GM18867 (cell line): ENCODE measurements around the gene NRF1.
"Not testable (repeated sequence)": the region's sequence is repeated elsewhere in the genome, so short reads cannot be mapped to it uniquely, and the experiment has no call there.

Experiments
- ATAC-seq: cut with Tn5 transposase; IDR thresholded peaks from one replicate; pipeline ENCODE4 v1.9.1; 2021; ENCODE audit warnings: mild to moderate bottlenecking, moderate library complexity; ENCODE audit not compliant: unreplicated experiment

The NRF1 gene

DNA sequence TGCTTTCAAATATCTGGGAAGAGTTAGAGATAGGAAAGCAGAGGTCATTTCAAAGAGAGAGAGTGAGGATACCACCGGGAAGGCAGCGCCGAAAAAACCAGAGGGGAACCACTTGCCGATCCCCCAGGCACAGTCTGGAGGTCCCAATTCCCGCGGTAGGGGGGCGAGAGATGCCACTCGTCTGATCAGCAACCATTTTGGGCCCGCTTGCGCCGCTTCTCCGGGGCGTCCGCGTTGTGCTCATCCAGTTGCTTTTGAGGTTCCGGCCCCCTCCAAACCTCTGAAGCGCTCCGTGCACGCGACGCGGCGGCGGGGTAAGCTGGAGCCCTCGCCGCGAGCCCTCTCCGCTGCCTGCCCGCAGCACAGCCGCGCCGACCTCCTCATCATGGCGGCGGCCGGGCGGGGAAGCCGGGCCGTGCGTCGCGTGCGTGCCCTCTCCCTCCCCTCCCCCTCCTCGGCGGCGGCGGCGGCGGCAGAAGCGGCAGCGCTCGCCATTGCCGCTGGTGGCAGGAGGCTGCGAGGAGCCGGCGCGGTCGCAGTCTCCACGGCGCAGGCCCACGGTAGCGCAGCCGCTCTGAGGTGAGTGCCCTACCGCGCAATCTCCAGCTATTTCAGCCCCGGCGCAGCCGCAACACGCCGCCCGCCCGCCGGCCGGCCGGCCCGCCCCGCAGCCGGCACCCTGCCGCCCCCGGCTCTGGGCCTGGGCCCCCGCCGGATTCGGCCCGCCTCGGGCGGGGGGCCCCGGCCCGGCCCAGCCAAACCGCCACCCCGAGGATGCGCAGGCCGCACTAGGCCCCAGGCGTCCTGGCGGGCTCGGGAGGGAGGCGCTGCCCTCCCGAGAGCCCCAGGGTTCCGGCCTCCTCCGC, at the start of gene NRF1:
Gene NRF1, plus strand, starts transcription at position 475 of the 866 bp plus-strand sequence. CDS start 45,632 bp downstream, outside the sequence.
- peak; percentile 84 for ATAC-seq

DNA sequence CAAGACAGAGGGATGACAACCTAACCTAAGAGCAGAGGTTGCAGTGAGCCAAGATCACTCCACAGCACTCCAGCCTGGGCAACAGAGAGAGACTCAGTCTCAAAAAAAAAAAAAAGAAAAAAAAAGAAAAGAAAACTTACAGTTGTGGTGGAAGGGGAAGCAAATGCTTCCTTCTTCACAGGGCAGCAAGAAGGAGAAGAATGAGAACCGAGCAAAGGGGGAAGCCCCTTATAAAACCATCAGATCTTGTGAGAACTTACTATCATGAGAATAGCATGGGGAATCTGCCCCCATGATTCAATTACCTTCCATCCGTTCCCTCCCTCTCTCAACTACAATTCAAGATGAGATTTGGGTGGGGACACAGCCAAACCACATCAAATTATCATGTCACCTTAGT, 45.2 kb upstream of the NRF1 start:
- ATAC-seq: not testable (repeated sequence)

DNA sequence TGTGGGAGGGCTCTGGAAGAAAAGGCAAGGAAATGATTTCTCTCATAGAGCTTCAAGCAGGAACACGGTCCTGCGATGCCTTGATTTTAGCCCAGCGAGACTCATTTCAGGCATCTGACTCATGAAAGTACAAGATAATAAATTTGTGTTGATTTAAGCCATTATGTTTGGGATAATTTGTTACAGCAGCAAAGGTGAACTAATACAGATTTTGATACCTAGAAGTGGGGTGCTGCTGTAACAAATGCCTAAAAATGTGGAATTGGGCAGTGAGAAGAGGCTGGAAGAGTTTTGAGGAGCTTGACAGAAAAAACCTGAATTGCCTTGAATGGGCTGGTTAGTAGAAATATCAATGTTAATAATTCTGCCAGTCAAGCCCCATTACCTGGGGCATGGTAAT, 44.1 kb upstream of the NRF1 start:
- no peak for ATAC-seq

DNA sequence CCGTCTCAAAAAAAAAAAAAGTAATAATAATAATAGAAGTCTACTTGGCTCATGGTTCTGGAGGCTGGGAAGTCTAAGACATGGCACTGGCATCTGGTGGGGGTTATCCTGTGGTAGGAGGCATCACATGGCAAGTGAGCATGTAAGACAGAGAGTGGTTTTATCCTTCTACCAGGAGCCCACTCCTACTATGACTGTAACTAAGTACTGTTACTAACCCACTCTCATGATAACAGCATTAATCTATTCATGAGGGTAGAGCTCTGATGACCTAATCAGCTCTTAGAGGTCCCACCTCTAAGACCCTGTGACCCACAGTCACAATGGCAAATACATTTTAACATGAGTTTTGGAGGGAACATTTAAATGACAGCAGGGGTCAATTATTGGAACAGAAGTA, 43.3 kb upstream of the NRF1 start:
- no peak for ATAC-seq

DNA sequence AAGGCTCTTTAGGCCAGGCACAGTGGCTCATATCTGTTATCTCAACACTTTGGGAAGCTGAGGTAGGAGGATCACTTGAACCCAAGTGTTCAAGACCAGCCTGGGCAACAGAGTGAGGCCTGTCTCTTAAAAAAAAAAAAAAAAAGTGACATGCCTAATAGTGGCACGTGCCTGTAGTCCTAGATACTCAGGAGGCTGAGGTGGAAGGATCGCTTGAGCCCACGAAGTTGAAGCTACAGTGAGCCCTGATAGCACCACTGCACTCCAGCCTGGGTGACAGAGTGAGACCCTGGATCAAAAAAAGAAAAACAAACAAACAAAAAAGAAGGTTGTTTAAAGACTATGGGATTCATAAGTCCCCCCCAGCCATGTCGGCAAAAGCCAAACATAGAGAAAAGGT, 42.2 kb upstream of the NRF1 start:
- ATAC-seq: no peak

DNA sequence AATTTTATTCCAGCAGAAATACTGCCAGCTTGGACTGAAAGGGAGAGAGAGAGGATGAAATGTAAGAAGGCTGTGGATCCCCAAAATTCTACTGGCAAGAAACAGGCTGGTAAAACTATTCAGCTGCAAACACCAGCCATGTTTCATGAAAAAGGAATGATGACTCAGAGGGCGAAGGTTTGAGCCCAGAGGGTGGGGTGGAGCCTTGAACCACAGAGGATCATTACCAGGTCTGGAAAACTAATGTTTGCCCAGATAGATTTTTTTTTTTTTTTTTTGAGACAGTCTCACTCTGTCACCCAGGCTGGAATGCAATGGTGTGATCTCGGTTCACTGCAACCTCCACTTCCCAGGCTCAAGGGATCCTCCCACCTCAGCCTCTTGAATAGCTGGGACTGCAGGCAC, 41.7 kb upstream of the NRF1 start:
- ATAC-seq: no peak

DNA sequence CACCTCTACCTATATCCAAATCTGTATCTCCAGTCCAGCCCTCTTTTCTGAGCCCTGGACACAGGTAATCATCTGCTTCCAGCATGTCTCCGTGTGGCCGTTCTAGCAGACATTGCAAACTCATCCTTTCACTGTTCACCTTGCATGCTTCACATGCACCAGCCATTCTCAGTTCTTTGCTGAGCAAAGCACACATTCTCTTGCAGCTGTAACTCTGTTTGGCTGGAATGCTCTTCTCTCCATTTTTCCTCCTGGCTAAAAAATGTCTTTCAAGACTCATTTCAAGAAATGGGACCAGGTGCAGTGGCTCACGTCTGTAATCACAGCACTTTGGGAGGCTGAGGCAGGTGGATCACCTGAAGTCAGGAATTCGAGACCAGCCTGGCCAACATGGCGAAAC, 40.3 kb upstream of the NRF1 start:
- ATAC-seq: no peak

DNA sequence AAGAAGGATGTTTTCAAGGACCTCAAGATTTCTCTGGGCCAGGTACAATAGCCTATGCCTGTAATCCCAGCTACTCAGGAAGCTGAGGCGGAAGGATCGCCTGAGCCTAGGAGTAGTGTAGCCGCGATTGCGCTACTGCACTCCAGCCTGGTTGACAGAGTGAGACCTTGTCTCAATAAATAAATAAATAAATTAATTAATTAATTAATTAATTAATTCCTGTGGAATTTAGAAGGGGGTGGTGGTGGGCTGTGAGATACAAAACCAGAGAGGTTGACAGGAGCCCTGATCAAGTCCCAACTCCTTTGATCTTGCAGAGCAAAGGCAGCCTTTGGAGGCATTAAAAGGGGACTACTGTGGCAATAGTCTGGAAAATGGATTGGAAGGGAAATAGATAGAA, 39.3 kb upstream of the NRF1 start:
- no peak for ATAC-seq

DNA sequence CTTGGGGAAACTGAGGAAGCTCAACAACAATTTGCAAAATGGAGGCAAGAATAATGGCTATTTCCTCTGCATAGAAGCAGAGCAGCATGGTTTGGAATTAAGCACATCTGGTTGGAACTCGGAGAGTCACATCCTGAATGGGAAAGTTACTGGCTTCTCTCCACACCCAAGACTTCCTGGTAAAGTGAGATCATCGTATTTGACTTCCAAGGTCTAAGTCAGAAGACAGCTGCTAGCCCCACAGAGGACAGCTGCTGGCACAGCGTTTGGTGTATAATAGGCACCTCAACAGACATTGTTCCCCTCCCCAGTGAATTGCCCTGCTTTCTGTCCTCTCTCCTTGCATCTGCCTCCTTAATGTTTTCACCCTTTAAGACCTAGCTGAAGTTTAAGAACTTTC, 37.0 kb upstream of the NRF1 start:
- ATAC-seq: no peak

DNA sequence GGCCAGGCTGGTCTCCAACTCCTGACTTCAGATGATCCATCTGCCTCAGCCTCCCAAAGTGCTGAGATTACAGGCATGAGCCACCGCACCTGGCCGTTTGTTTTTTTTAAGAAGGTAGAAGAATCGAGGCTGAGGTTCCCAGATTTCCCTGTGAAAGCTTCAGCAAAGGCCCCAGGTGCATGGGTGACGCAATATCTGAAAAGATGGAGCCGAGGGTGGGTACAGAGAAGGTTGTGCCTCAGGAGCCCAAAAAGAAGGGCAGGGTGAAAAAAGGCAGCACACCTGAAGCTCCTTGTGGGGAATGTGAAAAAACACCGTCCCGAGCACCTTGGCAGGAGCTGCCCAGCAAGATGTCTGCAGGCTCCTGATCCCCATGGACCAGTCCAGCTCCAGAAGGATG, 35.8 kb upstream of the NRF1 start:
- ATAC-seq: no peak

DNA sequence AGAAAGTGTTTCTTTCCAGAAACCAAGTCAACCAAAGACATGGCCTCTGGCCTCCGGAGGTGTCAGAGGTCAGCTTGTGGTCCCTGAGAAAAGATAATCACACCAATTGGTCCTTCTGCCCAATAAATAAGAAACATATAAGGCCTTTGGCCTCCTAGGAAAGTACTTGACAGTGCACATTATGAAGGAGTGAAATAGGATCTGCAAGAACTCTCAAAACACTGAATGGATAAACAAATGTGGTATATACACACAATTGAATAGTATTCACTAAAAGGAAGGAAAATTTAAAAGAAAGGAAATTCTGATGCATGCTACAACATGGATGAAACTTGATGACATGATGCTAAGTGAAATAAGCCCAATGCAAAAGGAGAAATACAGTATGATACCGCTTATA, 35.4 kb upstream of the NRF1 start:
- no peak for ATAC-seq

DNA sequence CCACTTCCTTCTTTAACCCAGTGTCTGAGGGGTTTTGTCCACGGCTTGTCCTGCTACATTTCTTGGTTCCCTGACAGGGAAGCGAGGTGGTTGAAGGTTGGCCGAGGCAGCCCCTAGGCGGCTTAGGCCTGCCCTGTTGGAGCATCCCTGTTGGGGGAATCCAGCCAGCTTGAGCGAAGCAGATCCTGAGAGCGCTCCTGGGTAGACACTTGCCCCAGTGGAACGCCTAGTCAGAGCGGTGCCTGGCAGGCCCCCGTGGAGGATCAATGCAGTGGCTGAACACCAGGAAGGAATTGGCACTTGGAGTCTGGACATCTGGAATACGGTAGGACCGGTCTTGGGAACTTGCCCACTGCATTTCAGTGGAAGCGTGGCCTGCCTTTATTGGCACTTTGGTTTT, 32.7 kb upstream of the NRF1 start:
- no peak for ATAC-seq

DNA sequence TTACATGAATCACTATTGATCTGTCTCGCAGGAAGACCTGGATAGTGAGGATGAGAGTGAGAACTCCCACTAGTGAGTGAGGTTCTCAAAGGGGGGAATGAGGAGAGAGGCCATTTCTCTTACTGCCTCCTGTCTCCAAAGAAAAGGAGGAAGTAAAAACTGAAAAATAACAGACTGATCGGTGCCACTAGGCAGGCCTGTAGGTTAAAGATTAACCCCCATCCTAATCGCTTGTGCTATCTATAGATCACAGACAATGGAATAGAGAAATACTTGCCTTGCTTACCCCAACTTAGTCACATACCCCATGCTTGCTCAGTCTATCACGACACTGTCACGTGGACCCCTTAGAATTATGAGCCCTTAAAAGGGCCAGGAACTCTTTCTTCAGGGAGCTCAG, 25.3 kb upstream of the NRF1 start:
- ATAC-seq: not testable (repeated sequence)

DNA sequence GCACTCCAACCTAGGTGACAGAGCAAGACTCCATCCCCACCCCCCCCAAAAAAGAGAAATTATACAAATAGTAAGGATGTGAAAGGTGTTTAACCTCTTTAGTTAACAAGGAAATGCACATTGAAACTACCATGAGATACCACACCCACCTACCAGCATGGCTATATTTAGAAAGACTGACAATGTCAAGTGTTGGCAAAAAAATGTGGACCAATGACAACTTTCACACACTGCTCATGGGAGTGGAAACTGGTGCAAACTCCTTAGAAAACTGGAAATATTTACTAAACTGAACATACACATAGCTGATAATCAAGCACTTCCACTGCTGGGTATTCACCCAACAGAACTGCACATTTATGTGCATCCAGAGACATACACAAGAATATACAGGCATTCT, 23.3 kb upstream of the NRF1 start:
- no peak for ATAC-seq

DNA sequence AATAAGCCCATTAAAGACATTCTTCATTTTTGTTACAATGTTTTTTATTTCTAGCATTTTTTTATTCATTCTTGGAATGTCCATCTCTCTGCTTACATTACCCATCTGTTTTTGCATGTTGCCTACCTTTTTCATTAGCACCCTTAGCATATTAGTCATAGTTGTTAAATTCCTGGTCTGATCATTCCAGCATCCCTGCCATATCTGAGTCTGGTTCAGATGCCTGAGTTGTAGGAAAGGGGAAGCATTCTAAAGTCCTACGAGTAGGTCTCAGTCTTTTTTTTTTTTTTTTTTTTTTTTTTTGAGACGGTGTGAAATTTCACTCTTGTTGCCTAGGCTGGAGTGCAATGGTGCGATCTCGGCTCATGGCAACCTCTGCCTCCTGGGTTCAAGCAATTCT, 19.7 kb upstream of the NRF1 start:
- ATAC-seq: no peak

DNA sequence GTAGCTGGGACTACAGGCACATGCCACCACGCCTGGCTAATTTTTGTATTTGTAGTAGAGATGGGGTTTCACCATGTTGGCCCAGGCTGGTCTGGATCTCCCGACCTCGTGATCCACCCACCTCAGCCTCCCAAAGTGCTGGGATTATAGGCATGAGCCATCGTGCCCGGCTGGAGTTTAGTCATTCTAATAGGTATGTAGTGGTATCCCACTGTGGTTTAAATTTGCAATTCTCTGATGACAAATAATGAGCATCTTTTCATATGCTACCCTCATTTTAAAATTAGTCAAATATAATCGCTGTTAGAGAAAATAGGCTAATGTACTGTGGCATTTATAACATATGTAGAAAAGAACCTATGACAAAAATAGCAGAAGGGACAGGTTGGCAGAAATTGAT, 15.1 kb upstream of the NRF1 start:
- ATAC-seq: not testable (repeated sequence)

DNA sequence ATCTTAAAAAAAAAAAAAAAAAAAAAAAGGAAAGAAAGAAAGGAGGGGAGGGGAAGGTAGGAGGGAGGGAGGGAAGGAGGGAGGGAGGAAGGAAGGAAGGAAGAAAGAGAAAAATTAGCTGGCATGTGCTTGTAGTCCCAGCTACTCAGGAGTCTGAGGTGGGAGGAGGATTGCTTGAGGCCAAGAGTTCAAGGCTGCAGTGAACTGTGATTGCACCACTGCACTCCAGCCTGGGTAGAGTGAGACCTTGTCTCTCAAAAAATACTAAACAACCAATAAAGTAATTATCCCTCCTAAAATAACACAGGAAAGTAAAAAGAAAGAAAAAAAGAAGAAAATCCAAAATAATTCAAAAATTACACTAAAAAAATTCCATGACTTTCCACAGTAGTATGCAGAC, 13.8 kb upstream of the NRF1 start:
- ATAC-seq: no peak

DNA sequence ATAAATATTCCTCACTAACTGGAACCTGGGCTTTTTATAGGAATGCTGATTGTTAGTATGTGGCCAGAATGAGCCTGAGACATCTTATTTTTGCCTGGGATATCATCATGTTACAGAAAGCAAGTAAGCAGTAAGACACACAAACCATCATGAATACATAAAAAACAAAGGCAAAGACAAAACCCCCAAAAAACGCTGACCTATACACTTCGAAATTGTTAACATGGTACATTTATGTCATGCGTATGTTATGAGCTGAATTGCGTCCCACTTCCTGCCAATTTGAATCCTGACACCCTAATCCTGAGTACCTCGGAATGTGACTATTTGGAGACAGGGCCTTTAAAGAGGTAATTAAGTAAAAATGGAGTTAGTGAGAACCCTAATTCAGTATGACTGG, 12.3 kb upstream of the NRF1 start:
- no peak for ATAC-seq

DNA sequence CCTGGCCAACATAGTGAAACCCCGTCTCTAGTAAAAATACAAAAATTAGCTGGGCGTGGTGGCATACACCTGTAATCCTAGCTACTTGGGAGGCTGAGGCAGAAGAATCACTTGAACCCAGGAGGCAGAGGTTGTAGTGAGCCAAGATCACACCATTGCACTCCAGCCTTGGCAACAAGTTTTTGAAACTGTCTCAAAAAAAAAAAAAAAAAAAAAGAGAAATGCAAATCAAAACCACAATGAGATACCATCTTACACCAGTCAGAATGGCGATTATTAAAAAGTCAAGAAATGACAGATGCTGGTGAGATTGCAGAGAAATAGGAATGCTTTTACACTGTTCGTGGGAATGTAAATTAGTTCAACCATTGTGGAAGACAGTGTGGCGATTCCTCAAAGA, 7.9 kb upstream of the NRF1 start:
- not testable (repeated sequence) for ATAC-seq

DNA sequence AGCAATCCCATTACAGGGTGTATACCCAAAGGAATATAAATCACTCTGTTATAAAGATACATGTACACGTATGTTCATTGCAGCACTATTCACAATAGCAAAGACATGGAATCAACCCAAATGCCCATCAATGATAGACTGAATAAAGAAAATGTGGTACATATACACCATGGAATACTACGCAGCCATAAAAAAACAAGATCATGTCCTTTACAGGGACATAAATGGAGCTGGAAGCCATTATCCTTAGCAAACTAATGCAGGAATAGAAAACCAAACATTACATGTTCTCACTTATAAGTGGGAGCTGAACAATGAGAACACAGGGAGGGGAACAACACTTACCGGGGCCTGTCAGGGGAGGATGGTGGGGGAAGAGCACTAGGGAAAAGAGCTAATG, 7.5 kb upstream of the NRF1 start:
- ATAC-seq: not testable (repeated sequence)

DNA sequence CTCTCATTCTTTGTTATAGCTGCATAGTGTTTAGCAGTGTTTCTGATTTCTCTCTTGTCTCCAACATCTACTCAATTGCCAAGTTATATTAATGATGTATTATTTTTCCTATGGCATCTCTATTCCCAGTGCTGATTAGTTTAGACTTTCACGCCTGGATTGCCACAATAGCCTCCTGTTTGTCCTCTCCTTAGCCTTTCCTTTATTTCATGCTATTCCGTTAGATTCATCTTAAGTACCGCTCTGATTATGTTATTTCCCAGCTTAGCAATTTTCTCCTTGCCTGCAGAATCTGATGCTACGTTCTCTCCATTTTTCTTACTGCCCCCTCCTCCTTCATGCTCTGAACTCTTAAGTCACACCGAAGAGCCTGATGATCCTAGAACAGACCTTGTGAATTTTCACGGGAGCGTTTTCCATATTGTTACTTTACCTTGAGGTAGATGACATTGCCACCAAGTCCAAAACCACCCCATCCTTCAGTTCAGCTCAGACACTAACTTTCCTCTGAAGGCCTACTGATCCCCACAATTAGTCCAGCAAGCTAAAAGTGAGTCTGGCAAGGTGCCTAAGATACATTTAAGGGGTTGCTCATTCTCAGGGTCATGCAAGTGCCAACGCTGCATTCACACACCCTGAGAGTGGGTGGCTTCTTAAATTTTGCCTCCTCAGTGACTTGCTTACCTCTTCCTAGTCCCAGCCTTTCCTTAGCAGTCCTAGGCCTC, 6.6 kb upstream of the NRF1 start:
- ATAC-seq: no peak

DNA sequence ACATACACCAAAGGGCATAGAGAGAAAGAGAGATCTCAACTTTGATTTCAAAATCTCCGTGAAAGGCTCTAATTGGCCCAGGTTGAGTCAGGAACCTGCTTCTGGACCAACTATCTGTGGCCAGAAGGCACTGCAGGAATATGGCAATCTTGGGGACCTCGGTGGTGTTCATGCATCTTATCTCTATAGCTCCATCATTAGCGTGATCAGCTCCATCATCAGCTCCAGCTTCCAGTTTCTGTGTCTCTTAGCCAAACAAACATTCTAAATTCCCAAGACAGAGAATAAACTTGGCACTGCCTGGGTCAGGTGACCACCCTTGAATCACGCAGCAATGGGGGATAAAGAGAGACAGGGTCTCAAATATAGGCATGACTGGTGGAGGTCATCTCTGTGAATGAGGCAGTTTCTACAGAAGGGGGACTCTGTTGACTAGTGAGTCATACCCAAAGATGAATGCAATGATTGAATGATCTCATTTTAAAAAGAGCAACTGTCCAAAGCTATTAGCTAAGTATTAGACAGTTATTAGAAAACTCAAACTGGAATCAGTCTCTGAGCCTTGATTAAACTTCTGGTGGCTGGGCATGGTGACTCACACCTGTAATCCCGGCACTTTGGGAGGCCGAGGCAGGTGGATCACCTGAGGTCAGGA, 5.4 kb upstream of the NRF1 start:
- ATAC-seq: no peak
